DOHH2 (cell line): ENCODE results near the gene ZSCAN10.

Experiments
- EZH2phosphoT487 ChIP-seq: fragments of 200-600 bp; sonication (generic); IDR thresholded peaks from 2 replicates; pipeline ENCODE4 v1.6.1; 2017; ENCODE audit warnings: borderline replicate concordance, mild to moderate bottlenecking, antibody characterized with exemption, low read length, moderate library complexity, mixed read lengths
- TF ChIP-seq, protein P1 (sequence below): fragments of 200-600 bp; sonication (generic); IDR thresholded peaks from one replicate; pipeline ENCODE4 v1.5.1; 2014; ENCODE audit warnings: antibody characterized with exemption, mild to moderate bottlenecking, low read depth, low read length; ENCODE audit not compliant: poor library complexity, severe bottlenecking

DNA sequence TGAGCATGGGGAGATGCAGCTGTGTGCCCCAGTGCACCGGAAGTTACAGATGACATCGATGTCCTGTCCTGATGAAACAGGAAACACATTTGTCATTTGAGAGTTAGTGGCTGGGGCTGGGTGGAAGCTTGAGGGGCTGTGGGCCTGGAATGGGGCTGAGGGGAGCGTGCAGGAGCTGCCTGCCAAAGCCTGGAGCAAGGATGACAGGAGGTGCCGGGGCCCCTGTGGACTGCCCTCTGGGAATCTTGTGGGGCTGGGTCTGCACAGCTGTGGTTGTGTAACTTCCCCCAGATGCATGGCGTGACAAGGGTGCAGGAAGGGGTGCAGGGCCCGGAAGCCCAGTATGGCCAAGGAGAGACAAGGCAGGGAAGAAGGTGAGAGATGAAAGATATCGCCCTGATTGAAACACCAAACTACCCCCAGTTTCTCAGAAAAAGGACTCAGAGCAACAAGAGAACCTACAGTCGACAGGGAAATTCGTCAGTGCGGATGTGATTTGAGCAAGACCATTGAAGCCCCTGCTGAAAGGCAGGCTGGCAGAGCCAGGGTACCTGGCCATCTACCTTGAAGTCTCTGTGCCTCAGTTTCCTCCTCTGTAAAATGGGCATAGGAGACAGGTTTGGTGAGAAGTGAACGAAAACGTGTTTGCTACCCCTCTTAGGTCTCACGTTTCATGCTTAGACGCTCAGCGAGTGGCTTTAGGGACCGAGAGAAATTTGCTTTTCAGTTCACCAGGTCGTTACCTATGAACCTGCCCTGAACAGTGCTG lies 43.9 kb downstream of the ZSCAN10 start:
- TF ChIP-seq, protein P1, sequence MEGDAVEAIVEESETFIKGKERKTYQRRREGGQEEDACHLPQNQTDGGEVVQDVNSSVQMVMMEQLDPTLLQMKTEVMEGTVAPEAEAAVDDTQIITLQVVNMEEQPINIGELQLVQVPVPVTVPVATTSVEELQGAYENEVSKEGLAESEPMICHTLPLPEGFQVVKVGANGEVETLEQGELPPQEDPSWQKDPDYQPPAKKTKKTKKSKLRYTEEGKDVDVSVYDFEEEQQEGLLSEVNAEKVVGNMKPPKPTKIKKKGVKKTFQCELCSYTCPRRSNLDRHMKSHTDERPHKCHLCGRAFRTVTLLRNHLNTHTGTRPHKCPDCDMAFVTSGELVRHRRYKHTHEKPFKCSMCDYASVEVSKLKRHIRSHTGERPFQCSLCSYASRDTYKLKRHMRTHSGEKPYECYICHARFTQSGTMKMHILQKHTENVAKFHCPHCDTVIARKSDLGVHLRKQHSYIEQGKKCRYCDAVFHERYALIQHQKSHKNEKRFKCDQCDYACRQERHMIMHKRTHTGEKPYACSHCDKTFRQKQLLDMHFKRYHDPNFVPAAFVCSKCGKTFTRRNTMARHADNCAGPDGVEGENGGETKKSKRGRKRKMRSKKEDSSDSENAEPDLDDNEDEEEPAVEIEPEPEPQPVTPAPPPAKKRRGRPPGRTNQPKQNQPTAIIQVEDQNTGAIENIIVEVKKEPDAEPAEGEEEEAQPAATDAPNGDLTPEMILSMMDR, result no peak
- no peak for TF ChIP-seq EZH2phosphoT487
